ENCODE results near the gene CHAT.

Gene CHAT

DNA sequence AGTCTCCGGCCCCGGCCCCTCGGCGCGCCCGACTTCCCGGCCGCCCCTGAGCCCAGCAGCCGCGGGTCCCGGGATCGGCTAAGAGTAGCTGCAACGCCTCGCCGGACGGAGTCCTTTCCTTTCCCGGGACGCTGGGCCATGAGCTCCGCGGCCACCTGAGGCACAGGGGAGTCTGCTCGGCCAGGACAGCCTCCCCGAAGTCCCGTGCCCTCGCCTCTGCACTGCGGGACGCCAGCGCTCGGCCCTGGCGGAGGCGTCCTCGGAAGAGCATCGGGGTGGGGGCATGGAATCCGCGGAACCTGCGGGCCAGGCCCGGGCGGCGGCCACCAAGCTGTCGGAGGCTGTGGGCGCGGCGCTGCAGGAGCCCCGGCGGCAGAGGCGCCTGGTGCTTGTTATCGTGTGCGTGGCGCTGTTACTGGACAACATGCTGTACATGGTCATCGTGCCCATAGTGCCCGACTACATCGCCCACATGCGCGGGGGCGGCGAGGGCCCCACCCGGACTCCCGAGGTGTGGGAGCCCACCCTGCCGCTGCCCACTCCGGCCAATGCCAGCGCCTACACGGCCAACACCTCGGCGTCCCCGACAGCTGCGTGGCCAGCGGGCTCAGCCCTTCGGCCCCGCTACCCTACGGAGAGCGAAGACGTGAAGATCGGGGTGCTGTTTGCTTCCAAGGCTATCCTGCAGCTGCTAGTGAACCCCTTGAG lies 3.2 kb upstream of the CHAT start:
- H3K9me3 ChIP-seq (ENCODE audit: insufficient read depth, low read length), result no peaks in the 10 kb centered on the region
- H3K4me3 ChIP-seq (ENCODE audit: low read length), result no peak overlapping the region
- no peak overlapping the region for H3K27ac ChIP-seq (ENCODE audit: low read length)

GRCh38 chr10:49611166-49611815 lies 2.5 kb upstream of the CHAT start:
- no peak overlapping the region for H2AFZ ChIP-seq (ENCODE audit: low read depth, low read length)
- no peaks in the 10 kb centered on the region for H3K36me3 ChIP-seq (replicated peaks; ENCODE audit: low read depth, low read length)
- H3K27me3 ChIP-seq (ENCODE audit: low read depth, low read length), result no peaks in the 10 kb centered on the region
- H3K27ac ChIP-seq (ENCODE audit: low read length), result no peak overlapping the region
- no peaks in the 10 kb centered on the region for H3K4me1 ChIP-seq (ENCODE audit: low read length)
- H3K79me2 ChIP-seq (ENCODE audit: low read length), result no peaks in the 10 kb centered on the region
- H4K20me1 ChIP-seq (ENCODE audit: insufficient read depth, low read length), result no peaks in the 10 kb centered on the region
- H3K9ac ChIP-seq (ENCODE audit: low read length), result no peak overlapping the region
- no peak overlapping the region for H3K4me3 ChIP-seq (ENCODE audit: low read length)
- no peak overlapping the region for H3K4me2 ChIP-seq (ENCODE audit: low read length)
- H3K9me3 ChIP-seq (ENCODE audit: insufficient read depth, low read length), result no peaks in the 10 kb centered on the region
- TF ChIP-seq EZH2phosphoT487 (IDR thresholded peaks at IDR 0.05; ENCODE audit: low read depth) (no peak), CTCF (IDR thresholded peaks at IDR 0.05; ENCODE audit: low read depth, low read length) (no peak)

More for the DNA sequence above, 3.2 kb upstream of the CHAT start:
- no peak overlapping the region for H3K9ac ChIP-seq (ENCODE audit: low read length)
- H4K20me1 ChIP-seq (ENCODE audit: insufficient read depth, low read length), result no peaks in the 10 kb centered on the region
- TF ChIP-seq EZH2phosphoT487 (IDR thresholded peaks at IDR 0.05; ENCODE audit: low read depth), result no peak
- no peak for TF ChIP-seq CTCF (IDR thresholded peaks at IDR 0.05; ENCODE audit: low read depth, low read length)
- H3K4me2 ChIP-seq (ENCODE audit: low read length), result no peak overlapping the region
- no peaks in the 10 kb centered on the region for H3K79me2 ChIP-seq (ENCODE audit: low read length)
- H3K36me3 ChIP-seq (replicated peaks; ENCODE audit: low read depth, low read length), result no peaks in the 10 kb centered on the region
- H3K27me3 ChIP-seq (ENCODE audit: low read depth, low read length), result no peaks in the 10 kb centered on the region
- no peaks in the 10 kb centered on the region for H3K4me1 ChIP-seq (ENCODE audit: low read length)
- no peak overlapping the region for H2AFZ ChIP-seq (ENCODE audit: low read depth, low read length)

- Histone ChIP-seq H3K9me3 (ENCODE audit: insufficient read depth, low read length) (no peaks in the 10 kb centered on the region), H3K9ac (ENCODE audit: low read length) (no peak overlapping the region), H3K4me1 (ENCODE audit: low read length) (no peaks in the 10 kb centered on the region), H3K4me2 (ENCODE audit: low read length) (no peak overlapping the region), H3K4me3 (ENCODE audit: low read length) (no peak overlapping the region), H2AFZ (ENCODE audit: low read depth, low read length) (no peak overlapping the region), H3K27ac (ENCODE audit: low read length) (no peak overlapping the region), H3K79me2 (ENCODE audit: low read length) (no peaks in the 10 kb centered on the region), H3K27me3 (ENCODE audit: low read depth, low read length) (no peaks in the 10 kb centered on the region), H4K20me1 (ENCODE audit: insufficient read depth, low read length) (no peaks in the 10 kb centered on the region), H3K36me3 (replicated peaks; ENCODE audit: low read depth, low read length) (no peaks in the 10 kb centered on the region)
- TF ChIP-seq EZH2phosphoT487 (IDR thresholded peaks at IDR 0.05; ENCODE audit: low read depth) (no peak), CTCF (IDR thresholded peaks at IDR 0.05; ENCODE audit: low read depth, low read length) (no peak)
Observed at GRCh38 chr10:49611816-49612512, 1.9 kb upstream of the CHAT start.

DNA sequence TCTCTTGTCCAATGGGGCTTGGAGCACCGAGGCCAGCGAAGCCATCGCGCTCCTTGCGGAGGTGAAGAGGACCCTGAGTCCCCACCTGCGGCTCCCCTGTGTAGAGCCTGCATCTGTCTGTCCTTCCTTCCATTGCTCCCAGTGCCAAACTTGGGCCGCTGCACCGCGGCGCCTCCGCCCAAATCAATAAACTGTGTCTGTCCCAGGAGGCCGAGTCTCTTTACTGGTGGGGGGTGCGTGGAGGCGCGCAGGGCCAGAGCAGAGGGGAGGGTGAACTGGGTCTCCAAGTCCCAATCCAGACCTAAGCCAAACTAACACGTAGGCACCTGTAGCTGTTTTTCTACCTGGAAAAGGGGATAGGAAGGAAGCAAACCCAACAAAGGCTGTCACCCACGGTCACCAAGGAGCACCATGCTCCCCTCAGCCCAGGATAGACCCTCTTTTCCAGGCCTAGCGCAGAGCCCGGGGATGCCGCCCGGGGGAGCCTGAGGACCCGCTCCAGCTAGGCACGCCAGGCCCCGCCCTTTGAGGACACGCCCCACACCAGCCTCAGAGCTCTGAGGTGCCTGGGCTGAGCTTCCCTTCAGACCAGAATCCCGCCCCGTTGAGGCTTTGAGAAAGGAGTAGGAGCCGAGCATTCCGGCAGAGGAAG lies 1.2 kb upstream of the CHAT start:
- TF ChIP-seq CTCF (IDR thresholded peaks at IDR 0.05; ENCODE audit: low read depth, low read length), result no peak
- TF ChIP-seq EZH2phosphoT487 (IDR thresholded peaks at IDR 0.05; ENCODE audit: low read depth), result no peak
- Histone ChIP-seq H3K4me2 (ENCODE audit: low read length) (no peak overlapping the region), H4K20me1 (ENCODE audit: insufficient read depth, low read length) (no peaks in the 10 kb centered on the region), H3K4me1 (ENCODE audit: low read length) (no peaks in the 10 kb centered on the region), H3K36me3 (replicated peaks; ENCODE audit: low read depth, low read length) (no peaks in the 10 kb centered on the region), H3K27me3 (ENCODE audit: low read depth, low read length) (no peaks in the 10 kb centered on the region), H3K27ac (ENCODE audit: low read length) (no peak overlapping the region), H3K9me3 (ENCODE audit: insufficient read depth, low read length) (no peaks in the 10 kb centered on the region), H2AFZ (ENCODE audit: low read depth, low read length) (no peak overlapping the region), H3K9ac (ENCODE audit: low read length) (no peak overlapping the region), H3K79me2 (ENCODE audit: low read length) (no peaks in the 10 kb centered on the region), H3K4me3 (ENCODE audit: low read length) (no peak overlapping the region)
